ENCODE data around the gene ADNP.

DNA sequence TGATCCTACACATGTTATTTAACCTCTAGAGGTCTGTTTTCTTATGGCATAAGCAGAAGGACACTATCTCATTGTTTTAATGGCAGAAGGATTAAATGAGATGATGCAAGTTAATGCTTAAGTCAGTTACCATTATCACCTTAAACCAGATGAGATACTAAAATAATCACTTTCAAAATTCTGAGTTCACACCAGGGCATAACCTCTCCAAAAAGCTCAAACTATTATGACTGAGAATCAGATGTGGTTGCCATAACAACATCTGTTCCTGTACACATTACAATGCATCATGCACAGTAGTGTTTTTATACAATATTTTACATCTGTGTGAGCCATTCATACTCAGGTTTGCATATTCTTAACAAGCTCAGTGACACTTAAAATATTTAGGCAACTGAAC is 10.2 kb downstream of the ADNP start:
- TF ChIP-seq, protein P1, sequence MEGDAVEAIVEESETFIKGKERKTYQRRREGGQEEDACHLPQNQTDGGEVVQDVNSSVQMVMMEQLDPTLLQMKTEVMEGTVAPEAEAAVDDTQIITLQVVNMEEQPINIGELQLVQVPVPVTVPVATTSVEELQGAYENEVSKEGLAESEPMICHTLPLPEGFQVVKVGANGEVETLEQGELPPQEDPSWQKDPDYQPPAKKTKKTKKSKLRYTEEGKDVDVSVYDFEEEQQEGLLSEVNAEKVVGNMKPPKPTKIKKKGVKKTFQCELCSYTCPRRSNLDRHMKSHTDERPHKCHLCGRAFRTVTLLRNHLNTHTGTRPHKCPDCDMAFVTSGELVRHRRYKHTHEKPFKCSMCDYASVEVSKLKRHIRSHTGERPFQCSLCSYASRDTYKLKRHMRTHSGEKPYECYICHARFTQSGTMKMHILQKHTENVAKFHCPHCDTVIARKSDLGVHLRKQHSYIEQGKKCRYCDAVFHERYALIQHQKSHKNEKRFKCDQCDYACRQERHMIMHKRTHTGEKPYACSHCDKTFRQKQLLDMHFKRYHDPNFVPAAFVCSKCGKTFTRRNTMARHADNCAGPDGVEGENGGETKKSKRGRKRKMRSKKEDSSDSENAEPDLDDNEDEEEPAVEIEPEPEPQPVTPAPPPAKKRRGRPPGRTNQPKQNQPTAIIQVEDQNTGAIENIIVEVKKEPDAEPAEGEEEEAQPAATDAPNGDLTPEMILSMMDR (conservative IDR thresholded peaks at IDR 0.05; ENCODE audit: low read depth in 2 of 2) = no peak
- TF ChIP-seq EZH2phosphoT487 (IDR thresholded peaks at IDR 0.05; ENCODE audit: unreplicated experiment) = no peak
- no peak for TF ChIP-seq EZH2 (IDR thresholded peaks at IDR 0.05; ENCODE audit: low read depth, unreplicated experiment)
